HG03575 (cell line): ENCODE results near the gene DAZAP1.

Source experiments
- ATAC-seq: cut with Tn5 transposase; IDR thresholded peaks from one replicate; pipeline ENCODE4 v1.9.1; 2021; ENCODE audit not compliant: unreplicated experiment, insufficient number of reproducible peaks, low FRiP score; ENCODE audit errors: extremely low read depth

The DAZAP1 gene

DNA sequence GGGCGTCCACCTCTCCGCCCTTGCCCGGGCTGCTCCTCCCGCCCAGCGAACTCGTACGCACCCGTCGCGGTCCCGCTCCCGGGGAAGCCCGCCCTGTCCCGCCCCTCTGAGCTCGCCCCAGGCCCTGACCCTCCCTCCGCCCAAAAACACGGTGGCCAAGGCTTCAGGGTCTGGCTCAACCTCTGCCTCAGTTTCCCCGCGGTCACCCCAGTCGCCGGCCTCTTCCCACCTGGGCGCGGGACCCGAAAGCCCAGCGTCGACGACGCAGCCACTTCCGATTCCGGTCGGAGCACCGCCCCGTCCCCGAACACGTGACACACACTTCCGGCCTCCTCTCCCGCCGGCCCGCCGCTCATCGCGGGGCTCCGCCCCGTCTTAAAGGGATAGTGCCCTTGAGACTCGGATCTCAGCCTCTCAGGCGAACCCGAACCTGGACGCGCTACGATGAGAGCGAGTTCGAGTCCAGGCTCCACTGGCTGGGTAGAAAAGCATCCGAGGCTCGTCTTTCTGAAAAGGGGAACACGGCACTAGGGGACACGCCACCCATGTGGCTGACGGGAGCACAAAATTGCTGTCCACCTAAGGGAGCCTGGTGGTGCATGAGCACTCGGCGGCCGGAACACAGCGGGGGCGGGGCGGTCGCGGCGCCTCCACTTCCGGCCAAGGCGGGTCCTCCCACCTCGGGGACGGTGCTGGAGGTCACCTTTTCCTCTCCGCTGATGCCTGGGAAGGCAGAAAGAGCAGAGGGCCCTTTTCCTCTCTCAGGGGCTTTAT lies 71.7 kb downstream of the DAZAP1 start, which contains the start of gene C19orf25:
C19orf25 (minus strand) TSS at position 282 of the 774 bp plus-strand sequence. CDS start 312 bp downstream, outside the sequence.
- no peak for ATAC-seq

DNA sequence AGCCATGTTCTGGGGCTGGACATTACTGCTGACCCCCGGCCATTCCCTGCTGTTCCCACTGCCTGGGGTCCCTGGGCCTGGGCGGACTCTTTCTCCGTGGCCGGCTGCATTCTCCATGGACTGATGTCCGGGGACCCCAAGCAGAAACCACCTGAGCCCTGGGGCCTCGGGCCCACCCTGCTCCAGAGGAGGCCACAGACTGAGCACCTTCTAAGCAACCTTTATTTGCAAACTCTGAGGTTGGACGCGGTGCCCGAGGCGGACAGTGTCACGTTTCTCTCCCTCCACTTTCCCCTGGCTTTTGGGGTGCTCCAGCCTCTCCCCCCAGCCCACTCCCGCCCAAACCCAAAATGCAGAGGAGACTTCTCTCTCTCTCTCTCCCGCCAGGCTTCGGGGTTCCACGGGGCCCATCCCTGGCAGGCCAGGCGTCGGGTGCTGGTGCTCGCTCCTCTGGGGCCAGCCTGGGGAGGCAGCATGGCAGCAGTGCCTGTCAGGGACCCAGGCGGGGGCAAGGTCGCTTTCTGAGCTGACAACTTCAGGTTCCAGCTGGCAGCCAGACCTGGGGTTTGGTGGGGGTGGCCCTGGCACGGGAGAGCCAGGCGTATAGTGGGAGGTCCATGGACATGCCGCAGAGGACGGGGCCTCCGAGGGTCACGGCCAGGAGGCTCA lies 74.0 kb downstream of the DAZAP1 start:
- no peak for ATAC-seq

DNA sequence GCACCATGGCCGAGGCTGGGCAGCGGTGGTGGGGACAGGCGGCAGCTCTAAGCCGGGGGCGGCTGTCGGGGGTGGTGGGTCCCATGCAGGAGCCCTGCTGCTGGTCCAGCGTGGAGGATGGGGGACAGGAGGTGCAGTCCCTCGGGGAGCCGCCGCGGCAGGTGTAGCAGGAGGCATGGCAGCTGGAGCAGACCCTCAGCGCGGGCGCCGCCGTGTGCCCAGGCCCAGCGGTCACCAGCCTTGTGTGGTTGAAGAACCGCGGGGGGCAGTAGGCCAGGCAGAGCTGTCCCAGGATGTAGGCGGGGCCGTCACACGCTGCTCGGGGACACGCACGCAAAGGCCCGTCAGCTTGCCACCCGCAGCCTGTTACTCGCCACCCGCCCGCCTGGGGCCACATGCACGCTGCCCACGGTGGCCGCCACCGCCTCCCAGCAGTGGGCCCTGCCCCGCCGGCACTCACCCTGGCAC lies 74.5 kb downstream of the DAZAP1 start:
- no peak for ATAC-seq

- ATAC-seq = no peak
Measured at GRCh38 chr19:1482361-1483130, 75.2 kb downstream of the DAZAP1 start.

DNA sequence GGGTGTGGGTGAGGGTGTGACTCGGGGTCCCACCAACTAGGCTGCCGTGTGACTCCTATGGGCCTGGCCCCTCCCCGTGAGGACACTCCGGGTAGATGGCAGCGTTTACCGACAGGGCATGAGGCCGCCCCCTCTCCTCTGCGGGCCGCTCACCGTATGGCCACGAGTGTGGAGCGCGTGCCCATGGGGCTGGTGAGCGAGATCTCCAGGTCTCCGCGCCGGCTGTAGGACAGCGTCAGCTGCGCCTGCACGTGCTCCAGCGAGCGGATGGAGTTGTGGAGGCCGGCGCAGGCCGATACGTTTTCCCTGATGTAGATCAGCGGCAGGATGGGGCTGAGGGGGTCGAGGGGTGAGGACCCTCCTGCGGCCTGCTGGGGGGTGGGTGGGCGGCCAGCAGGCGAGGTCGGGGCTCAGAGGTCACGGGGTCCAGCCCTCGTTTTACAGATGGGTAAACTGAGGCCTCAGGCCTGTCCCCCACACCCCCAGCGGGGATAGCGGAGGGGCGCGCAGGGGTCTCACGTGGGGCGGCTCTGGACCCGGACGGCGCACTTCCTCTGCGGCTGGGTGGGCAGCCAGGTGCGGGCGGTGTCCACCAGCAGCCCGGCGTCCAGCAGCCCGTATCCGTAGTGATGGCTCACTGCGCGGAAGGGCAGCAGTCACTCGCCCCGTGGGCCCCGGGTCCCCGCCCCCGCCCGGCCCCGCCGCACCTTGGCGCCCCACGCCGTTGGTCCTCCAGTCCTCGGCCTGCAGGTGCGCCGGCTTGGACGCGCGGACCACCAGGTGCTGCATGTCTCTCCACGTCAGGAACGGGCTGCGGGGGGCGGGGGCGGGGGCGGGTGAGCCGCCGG lies 76.0 kb downstream of the DAZAP1 start:
- no peak for ATAC-seq

- no peak for ATAC-seq
Measured at GRCh38 chr19:1483979-1484428, 76.6 kb downstream of the DAZAP1 start.
